Uterus (tissue), 4 donors: ENCODE data around the gene CORO7. TPM values are rescaled to one million over a fixed set of nuclear protein-coding genes. Genes with fewer than 3 reads are reported as not detected.

Experiments
- DNase-seq, 2 donors: peaks; one replicate each; pipeline ENCODE4 v3.0.0-alpha.2; 2019 to 2020
- H3K27ac ChIP-seq, 2 donors: fragments of 200-600 bp; sonication (generic); 1 replicate in 1 of 2; 2 replicates in 1 of 2; pipeline ENCODE4 v1.5.1; 2016 to 2018
- H3K27me3 ChIP-seq, 2 donors: fragments of 200-600 bp; sonication (generic); one replicate each; pipeline ENCODE4 v1.5.1; 2018 to 2019; ENCODE audit warnings: control low read depth in 1 of 2
- H3K36me3 ChIP-seq, 2 donors: fragments of 200-600 bp; sonication (generic); one replicate each; pipeline ENCODE4 v1.5.1; 2019; ENCODE audit warnings: control low read depth in 1 of 2
- H3K4me1 ChIP-seq, 2 donors: fragments of 200-600 bp; sonication (generic); one replicate each; pipeline ENCODE4 v1.5.1; 2018 to 2019; ENCODE audit warnings: control low read depth in 1 of 2
- H3K4me3 ChIP-seq, 2 donors: fragments of 200-600 bp; sonication (generic); 1 replicate in 1 of 2; 2 replicates in 1 of 2; pipeline ENCODE4 v1.5.1; 2018 to 2019; ENCODE audit warnings: mild to moderate bottlenecking in 1 of 2
- H3K9me3 ChIP-seq, 2 donors: fragments of 200-600 bp; sonication (generic); one replicate each; pipeline ENCODE4 v1.5.1; 2019; ENCODE audit warnings: control low read depth in 1 of 2
- POLR2A ChIP-seq, 2 donors: fragments of 450-650 bp; IDR thresholded peaks; one replicate each; pipeline ENCODE4 v1.6.1; 2016; ENCODE audit warnings: antibody characterized with exemption in 2 of 2, mild to moderate bottlenecking in 1 of 2, moderate library complexity in 1 of 2
- intact Hi-C: fragments of 100-400 bp; cut with DNase I; formaldehyde crosslinking; loops from one replicate; pipeline ENCODE4 v1.15.1; 2023; ENCODE audit warnings: low total_unique reads
- total RNA-seq, 4 donors: library from RNA; depleted of rRNA in 3 of 4; stranded (reverse); fragments of >200 nt in 3 of 4; gene quantifications; one replicate each; pipeline versions ENCODE4 v1.1.0 to v1.2.4, GENCODE V29; 2014 to 2023
- TF ChIP-seq, protein P1 (sequence below), 4 experiments: fragments of 200-600 bp in 2 of 4; fragments of 450-650 bp in 2 of 4; sonication (generic) in 2 of 4; IDR thresholded peaks; one replicate each; pipeline ENCODE4 v1.5.1; 2016 to 2019; ENCODE audit warnings: antibody characterized with exemption in 4 of 4, mild to moderate bottlenecking in 2 of 4, moderate library complexity in 1 of 4
- donor health status: DM: yes; HTN: yes; CAD: no.

CORO7 gene
- total RNA-seq, 4 donors from 2014 or later = 13.8 to 52.1 (median 30.0) TPM

GRCh38 chr16:4365615-4366014, 50.8 kb downstream of the CORO7 start:
- intact Hi-C loops = no loop called here
- no peaks in the 10 kb centered on the region for H3K36me3 ChIP-seq

GRCh38 chr16:4365014-4365406, 51.4 kb downstream of the CORO7 start:
- no peak for TF ChIP-seq POLR2A (IDR thresholded peaks at IDR 0.05)
- TF ChIP-seq, protein P1, sequence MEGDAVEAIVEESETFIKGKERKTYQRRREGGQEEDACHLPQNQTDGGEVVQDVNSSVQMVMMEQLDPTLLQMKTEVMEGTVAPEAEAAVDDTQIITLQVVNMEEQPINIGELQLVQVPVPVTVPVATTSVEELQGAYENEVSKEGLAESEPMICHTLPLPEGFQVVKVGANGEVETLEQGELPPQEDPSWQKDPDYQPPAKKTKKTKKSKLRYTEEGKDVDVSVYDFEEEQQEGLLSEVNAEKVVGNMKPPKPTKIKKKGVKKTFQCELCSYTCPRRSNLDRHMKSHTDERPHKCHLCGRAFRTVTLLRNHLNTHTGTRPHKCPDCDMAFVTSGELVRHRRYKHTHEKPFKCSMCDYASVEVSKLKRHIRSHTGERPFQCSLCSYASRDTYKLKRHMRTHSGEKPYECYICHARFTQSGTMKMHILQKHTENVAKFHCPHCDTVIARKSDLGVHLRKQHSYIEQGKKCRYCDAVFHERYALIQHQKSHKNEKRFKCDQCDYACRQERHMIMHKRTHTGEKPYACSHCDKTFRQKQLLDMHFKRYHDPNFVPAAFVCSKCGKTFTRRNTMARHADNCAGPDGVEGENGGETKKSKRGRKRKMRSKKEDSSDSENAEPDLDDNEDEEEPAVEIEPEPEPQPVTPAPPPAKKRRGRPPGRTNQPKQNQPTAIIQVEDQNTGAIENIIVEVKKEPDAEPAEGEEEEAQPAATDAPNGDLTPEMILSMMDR (IDR thresholded peaks at IDR 0.05) = no peak
- H3K9me3 ChIP-seq = no peaks in the 10 kb centered on the region
- intact Hi-C loops = no loop called here
- no peaks in the 10 kb centered on the region for H3K4me1 ChIP-seq
- H3K4me3 ChIP-seq = no peak overlapping the region
- H3K36me3 ChIP-seq = no peaks in the 10 kb centered on the region
- DNase-seq = no peak
- H3K27me3 ChIP-seq = no peaks in the 10 kb centered on the region
- no peak overlapping the region for H3K27ac ChIP-seq

More at GRCh38 chr16:4365615-4366014, 50.8 kb downstream of the CORO7 start:
- no peak for TF ChIP-seq POLR2A (IDR thresholded peaks at IDR 0.05)
- TF ChIP-seq, protein P1 (IDR thresholded peaks at IDR 0.05) = no peak
- H3K4me1 ChIP-seq = no peaks in the 10 kb centered on the region
- no peaks in the 10 kb centered on the region for H3K27me3 ChIP-seq
- H3K4me3 ChIP-seq = no peak overlapping the region
- no peak for DNase-seq
- no peak overlapping the region for H3K27ac ChIP-seq
- H3K9me3 ChIP-seq = no peaks in the 10 kb centered on the region

DNA sequence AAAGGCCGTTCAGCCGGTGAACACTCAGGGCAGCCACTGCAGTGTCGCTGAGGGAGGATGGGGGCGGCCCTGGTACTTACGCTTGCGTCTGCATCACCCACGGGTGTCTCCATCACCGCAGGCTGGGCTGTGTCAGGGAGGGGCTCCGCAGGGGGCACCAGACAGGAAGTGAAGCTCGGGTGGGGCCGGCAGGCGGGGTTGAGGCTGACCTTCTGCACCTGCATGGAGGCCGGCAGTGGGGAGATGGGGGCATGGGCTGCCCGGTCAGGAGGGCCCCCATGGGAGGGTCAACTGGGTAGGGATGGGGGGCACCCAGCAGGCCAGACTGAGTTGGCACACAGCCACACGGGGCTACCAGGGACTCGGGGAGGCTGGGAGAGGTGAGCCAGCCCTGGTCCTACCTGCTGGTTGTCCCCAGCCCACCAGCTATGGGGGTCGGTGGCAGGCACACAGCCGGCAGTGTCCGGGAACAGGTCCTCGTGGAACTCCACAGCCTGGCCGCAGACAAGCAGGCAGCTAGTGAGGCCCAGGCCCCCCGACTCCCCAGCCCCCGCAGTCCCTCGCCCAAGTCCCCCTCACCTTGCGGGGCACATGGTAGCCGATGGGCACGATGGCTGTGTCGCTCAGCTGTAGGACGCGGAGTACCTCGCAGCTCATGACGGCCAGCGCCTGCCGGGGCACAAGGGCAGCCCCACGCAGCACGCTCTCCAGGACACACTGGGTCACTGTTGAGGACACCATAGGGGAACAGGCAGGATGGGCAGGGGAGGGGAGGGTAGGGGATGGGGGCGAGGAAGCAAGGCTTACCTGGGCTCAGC, 52.0 kb downstream of the CORO7 start:
- DNase-seq = no peak
- intact Hi-C loops = no loop called here
- no peaks in the 10 kb centered on the region for H3K4me1 ChIP-seq
- no peak overlapping the region for H3K4me3 ChIP-seq
- H3K9me3 ChIP-seq = no peaks in the 10 kb centered on the region
- no peak overlapping the region for H3K27ac ChIP-seq
- TF ChIP-seq, protein P1 (IDR thresholded peaks at IDR 0.05) = no peak
- TF ChIP-seq POLR2A (IDR thresholded peaks at IDR 0.05) = no peak
- no peaks in the 10 kb centered on the region for H3K27me3 ChIP-seq
- no peaks in the 10 kb centered on the region for H3K36me3 ChIP-seq

DNA sequence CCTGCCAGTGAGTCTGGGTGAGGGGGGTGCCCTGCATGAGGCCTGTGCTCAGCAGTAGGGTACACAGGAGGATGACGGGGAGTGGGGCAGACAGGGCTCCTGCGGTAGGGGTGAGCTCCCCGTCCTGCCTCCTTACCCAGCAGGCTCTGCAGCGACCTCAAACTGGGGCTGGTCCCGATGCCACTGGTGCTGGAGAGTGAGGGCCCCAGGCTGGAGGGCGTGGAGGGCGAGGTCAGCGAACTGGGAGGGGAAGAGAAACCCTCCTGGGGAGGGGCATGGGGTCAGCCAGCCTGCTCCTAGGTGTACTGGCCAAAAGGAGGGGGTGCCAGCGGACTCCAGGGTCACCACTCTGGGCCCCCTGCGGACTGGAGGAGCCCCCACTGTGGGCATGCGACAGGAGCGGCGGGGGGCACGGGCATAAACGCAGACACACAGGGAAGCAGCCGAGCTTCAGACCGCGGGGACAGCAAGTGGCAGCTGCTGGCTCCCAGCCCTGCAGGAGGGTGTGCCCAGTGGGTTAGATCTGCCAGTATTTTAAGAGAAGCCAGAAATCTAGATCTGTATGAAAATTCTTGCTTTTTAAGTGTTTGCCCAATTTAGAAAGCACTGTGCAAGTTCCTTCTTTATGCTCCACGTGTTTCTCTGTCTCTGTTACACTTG, 53.8 kb downstream of the CORO7 start:
- intact Hi-C loops = no loop called here
- Histone ChIP-seq H3K9me3 (no peaks in the 10 kb centered on the region), H3K27ac (no peak overlapping the region), H3K4me1 (no peaks in the 10 kb centered on the region), H3K36me3 (no peaks in the 10 kb centered on the region), H3K4me3 (no peak overlapping the region), H3K27me3 (no peaks in the 10 kb centered on the region)
- TF ChIP-seq POLR2A (IDR thresholded peaks at IDR 0.05) = no peak
- TF ChIP-seq, protein P1 (IDR thresholded peaks at IDR 0.05) = no peak
- no peak for DNase-seq

GRCh38 chr16:4361944-4362311, 54.5 kb downstream of the CORO7 start:
- Histone ChIP-seq H3K27ac (no peak overlapping the region), H3K9me3 (no peaks in the 10 kb centered on the region), H3K4me3 (no peak overlapping the region), H3K27me3 (no peaks in the 10 kb centered on the region), H3K4me1 (no peaks in the 10 kb centered on the region), H3K36me3 (no peaks in the 10 kb centered on the region)
- no peak for TF ChIP-seq POLR2A (IDR thresholded peaks at IDR 0.05)
- TF ChIP-seq, protein P1 (IDR thresholded peaks at IDR 0.05) = no peak
- intact Hi-C loops = no loop called here
- no peak for DNase-seq
